ENCODE data around the gene PNKD. TPM values are rescaled to one million over a fixed set of nuclear protein-coding genes. Genes with fewer than 3 reads are reported as not detected.
"Not testable (repeated sequence)": the region's sequence is repeated elsewhere in the genome, so short reads cannot be mapped to it uniquely, and the experiment has no call there.

Gene PNKD
- total and polyA plus RNA-seq, 12 donors = 48.8 to 181 (median 87.4) TPM

DNA sequence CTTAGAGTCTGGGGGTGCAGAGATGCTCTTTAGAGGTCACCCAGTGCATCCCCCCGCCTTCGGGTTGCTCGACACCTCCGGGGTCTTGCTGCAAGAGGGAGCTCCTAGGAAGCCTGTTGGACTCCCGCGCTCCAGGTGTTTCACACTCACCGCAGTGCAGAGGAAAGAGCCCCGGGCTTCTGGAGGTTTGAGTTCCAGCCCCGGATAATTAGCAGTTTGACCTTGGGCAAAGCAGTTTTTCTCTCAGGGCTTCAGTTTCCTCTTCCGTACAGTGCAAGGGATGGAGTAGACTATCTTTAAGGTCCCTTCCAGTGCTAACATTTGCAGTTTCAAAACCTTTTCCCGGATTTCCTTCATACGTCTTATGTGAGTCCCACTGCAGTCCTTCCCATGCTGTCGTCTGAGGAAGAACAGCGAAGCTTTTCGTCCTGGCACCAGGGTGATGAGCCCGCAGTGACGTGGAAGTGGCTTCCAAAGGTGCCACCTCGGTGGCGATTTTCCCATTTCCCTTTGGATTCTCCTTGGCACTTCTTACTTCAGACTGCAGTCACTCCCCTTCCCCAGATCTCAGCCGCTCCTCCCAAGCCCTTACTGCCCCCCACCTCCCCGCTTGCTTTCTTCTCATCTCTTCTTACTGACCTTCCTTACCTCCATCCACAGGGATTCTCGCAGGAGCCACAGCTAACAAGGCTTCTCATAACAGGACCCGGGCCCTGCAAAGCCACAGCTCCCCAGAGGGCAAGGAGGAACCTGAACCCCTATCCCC lies 585 bp downstream of the PNKD start:
- DNase-seq = peak in 5 of 7 donors; percentile 49 to 69 (median 53)
- intact Hi-C loops (cut with DNase I) = no loop called here
- Histone ChIP-seq H3K9me3 (replicated peaks in 1 of 3) (no peaks in the 10 kb centered on the region), H3K27ac (peak overlapping the region in 4 of 5 donors; percentile 14 to 72 (median 26)), H3K4me3 (peak overlapping the region; percentile 37 to 95 (median 78)), H3K4me1 (replicated peaks in 1 of 2) (peaks cover 12 to 31% of the 10 kb centered on the region in 2 donors), H3K36me3 (replicated peaks in 1 of 2) (peaks cover 0 to 46% of the 10 kb centered on the region in 2 donors), H3K27me3 (no peaks in the 10 kb centered on the region)
- TF ChIP-seq CTCF (IDR thresholded peaks at IDR 0.05) = no peak
- peak in 1 of 2 donors; percentile 35 for TF ChIP-seq POLR2A (IDR thresholded peaks at IDR 0.05)
- 4 to 7% (median 6%) methylated on average over 17 to 23 of the region's 23 CpGs for WGBS, 4 donors

GRCh38 chr2:218271487-218271797 lies 1.1 kb downstream of the PNKD start:
- Histone ChIP-seq H3K9me3 (replicated peaks in 1 of 3) (no peaks in the 10 kb centered on the region), H3K4me3 (peak overlapping the region in 2 of 4 donors; percentile 64 to 95), H3K27me3 (no peaks in the 10 kb centered on the region), H3K4me1 (replicated peaks in 1 of 2) (peaks cover 12 to 31% of the 10 kb centered on the region in 2 donors), H3K36me3 (replicated peaks in 1 of 2) (peaks cover 0 to 46% of the 10 kb centered on the region in 2 donors), H3K27ac (peak overlapping the region in 3 of 5 donors; percentile 16 to 72 (median 36))
- TF ChIP-seq CTCF (IDR thresholded peaks at IDR 0.05) = no peak
- TF ChIP-seq POLR2A (IDR thresholded peaks at IDR 0.05) = no peak
- intact Hi-C loops (cut with DNase I) = no loop called here
- WGBS, 4 donors = 25 to 56% (median 45%) methylated on average over 4 of the region's 4 CpGs
- no peak for DNase-seq

DNA sequence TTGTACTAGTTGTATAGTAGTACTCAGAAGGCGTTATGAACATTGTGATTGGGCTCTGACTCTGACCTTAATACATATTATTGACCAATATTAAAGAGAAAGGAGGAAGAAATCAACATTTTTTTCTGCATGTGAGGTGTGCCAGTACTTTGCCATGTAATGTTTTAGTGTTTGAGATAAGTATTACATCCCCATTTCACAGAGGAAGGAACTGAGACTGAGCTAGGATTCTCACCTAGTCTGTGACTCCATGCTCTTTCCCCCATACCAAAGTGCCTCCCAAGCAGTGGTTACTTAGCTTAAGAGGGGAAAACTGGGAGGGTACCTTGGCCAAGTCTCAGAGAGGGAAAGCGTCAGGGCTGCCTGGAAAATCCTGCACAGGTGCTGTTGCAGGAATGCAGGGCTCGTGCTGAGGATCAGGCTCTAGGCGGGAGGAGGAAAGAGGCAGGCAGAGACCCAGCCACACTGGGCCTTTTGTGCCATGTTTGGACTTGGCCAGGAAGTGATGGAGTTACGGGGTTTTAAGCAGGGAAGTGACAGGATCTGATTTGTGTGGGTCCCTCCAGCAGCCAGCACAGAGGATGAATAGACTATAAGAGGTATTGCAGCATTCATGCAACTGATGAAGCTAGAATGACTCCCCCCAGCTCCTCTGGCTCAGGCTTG lies 1.7 kb downstream of the PNKD start:
- intact Hi-C loops (cut with DNase I) = no loop called here
- Histone ChIP-seq H3K4me1 (replicated peaks in 1 of 2) (peaks cover 12 to 31% of the 10 kb centered on the region in 2 donors), H3K36me3 (replicated peaks in 1 of 2) (peaks cover 0 to 46% of the 10 kb centered on the region in 2 donors), H3K27me3 (no peaks in the 10 kb centered on the region), H3K9me3 (replicated peaks in 1 of 3) (no peaks in the 10 kb centered on the region), H3K27ac (peak overlapping the region in 2 of 5 donors; percentile 36 to 72), H3K4me3 (no peak overlapping the region)
- DNase-seq = no peak
- TF ChIP-seq CTCF (IDR thresholded peaks at IDR 0.05) (no peak), POLR2A (IDR thresholded peaks at IDR 0.05) (no peak)
- WGBS, 4 donors = 54 to 58% (median 58%) methylated on average over 5 of the region's 5 CpGs

DNA sequence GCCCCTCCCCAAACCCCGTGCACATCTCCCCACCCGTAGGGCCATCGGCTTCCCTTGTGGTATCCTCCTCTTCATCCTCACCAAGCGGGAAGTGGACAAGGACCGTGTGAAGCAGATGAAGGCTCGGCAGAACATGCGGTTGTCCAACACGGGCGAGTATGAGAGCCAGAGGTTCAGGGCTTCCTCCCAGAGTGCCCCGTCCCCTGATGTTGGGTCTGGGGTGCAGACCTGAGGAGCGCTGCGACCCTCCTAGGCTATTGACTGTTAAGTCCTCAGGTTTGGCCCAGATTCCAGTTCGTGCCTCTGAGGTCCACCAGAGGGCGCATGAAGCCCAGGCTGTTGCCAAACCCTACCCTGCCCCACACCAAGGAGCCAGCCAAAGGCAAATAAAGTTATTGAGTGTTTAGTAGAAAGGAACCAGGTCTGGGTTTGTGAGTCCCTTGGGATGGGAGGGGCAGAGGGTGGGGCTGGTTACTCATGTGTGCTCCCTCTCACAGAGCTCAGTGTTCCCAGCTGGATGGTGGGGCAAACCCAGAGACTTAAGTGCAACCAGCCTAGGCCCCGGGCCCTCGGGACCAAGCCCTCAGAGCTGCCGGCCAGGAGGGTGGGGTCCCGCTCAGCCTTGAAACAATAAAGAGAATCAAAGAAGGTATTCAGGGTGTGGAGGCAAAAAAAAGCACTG lies 2.4 kb downstream of the PNKD start:
- no peak for TF ChIP-seq POLR2A (IDR thresholded peaks at IDR 0.05)
- peak; percentile 78 to 94 (median 92) for TF ChIP-seq CTCF (IDR thresholded peaks at IDR 0.05)
- Histone ChIP-seq H3K4me3 (no peak overlapping the region), H3K9me3 (replicated peaks in 1 of 3) (no peaks in the 10 kb centered on the region), H3K4me1 (replicated peaks in 1 of 2) (peaks cover 12 to 31% of the 10 kb centered on the region in 2 donors), H3K27me3 (no peaks in the 10 kb centered on the region), H3K27ac (peak overlapping the region in 3 of 5 donors; percentile 36 to 72 (median 59)), H3K36me3 (replicated peaks in 1 of 2) (peaks cover 0 to 46% of the 10 kb centered on the region in 2 donors)
- intact Hi-C loops (cut with DNase I) = no loop called here
- DNase-seq = peak; percentile 84 to 94 (median 91)
- 11 to 27% (median 19%) methylated on average over 15 to 18 of the region's 18 CpGs for WGBS, 4 donors

- DNase-seq; H3K4me3 ChIP-seq; H3K27me3 ChIP-seq; H3K9me3 ChIP-seq (replicated peaks in 1 of 3); intact Hi-C loops (cut with DNase I): not testable (repeated sequence)
- peak overlapping the region in 3 of 5 donors; percentile 36 to 72 (median 59) for H3K27ac ChIP-seq
- H3K36me3 ChIP-seq (replicated peaks in 1 of 2) = peaks cover 0 to 51% of the 10 kb centered on the region in 2 donors
- WGBS, 4 donors = 77 to 87% (median 85%) methylated on average over 7 to 8 of the region's 8 CpGs
- peaks cover 12 to 31% of the 10 kb centered on the region in 2 donors for H3K4me1 ChIP-seq (replicated peaks in 1 of 2)
Observed at GRCh38 chr2:218273214-218273907, 3.0 kb downstream of the PNKD start.

Data from adrenal gland (tissue), 12 donors.